ENCODE results near the gene CACFD1.

DNA sequence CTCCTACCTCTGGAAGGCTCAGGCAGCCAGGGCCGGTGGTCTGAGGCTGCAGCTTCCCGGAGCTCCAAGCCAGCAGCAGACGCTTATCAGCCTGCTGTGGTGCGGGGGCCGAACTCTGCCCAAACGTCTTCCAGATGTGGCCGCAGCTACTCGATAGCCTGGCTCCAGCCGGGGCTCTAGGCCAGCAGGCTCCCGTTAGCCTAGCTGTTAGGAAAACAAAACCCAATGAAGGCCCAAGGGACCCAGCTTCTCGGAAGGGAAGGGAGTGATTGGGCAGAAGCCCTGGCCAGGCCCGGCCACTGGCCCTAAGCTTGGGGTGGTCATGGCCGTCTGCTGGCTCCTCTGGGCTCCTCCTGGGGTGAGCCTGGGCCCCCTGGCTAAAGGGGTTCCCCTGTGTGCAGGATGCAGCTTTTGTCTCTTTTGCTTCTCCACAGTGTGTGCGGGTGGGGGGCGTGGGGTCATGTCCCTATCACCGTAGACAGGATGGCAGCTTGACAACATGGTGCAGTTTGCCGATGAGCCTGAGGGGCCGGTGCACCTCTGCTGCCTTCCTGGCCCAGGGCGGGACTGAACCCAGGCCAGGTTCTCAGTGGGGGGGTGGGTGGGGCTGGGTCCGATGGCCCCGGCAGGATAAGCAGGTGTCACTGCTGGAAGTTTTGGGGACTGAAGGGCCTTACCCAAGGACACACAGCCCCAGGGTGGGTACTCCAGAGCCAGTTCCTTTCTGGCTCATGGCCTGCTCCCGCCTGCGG lies 46.3 kb downstream of the CACFD1 start:
- TF ChIP-seq, protein P1, sequence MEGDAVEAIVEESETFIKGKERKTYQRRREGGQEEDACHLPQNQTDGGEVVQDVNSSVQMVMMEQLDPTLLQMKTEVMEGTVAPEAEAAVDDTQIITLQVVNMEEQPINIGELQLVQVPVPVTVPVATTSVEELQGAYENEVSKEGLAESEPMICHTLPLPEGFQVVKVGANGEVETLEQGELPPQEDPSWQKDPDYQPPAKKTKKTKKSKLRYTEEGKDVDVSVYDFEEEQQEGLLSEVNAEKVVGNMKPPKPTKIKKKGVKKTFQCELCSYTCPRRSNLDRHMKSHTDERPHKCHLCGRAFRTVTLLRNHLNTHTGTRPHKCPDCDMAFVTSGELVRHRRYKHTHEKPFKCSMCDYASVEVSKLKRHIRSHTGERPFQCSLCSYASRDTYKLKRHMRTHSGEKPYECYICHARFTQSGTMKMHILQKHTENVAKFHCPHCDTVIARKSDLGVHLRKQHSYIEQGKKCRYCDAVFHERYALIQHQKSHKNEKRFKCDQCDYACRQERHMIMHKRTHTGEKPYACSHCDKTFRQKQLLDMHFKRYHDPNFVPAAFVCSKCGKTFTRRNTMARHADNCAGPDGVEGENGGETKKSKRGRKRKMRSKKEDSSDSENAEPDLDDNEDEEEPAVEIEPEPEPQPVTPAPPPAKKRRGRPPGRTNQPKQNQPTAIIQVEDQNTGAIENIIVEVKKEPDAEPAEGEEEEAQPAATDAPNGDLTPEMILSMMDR (IDR thresholded peaks at IDR 0.05; ENCODE audit: insufficient read depth, low read depth, low read length) = no peak
- no peak for TF ChIP-seq EZH2 (IDR thresholded peaks at IDR 0.05; ENCODE audit: insufficient read depth, low read length)
